ENCODE results near the gene CDK14. TPM values are rescaled to one million over a fixed set of nuclear protein-coding genes. Genes with fewer than 3 reads are reported as not detected.

The CDK14 gene
- polyA plus RNA-seq, 3 donors, result 1.7 to 2.5 (median 2.1) TPM

DNA sequence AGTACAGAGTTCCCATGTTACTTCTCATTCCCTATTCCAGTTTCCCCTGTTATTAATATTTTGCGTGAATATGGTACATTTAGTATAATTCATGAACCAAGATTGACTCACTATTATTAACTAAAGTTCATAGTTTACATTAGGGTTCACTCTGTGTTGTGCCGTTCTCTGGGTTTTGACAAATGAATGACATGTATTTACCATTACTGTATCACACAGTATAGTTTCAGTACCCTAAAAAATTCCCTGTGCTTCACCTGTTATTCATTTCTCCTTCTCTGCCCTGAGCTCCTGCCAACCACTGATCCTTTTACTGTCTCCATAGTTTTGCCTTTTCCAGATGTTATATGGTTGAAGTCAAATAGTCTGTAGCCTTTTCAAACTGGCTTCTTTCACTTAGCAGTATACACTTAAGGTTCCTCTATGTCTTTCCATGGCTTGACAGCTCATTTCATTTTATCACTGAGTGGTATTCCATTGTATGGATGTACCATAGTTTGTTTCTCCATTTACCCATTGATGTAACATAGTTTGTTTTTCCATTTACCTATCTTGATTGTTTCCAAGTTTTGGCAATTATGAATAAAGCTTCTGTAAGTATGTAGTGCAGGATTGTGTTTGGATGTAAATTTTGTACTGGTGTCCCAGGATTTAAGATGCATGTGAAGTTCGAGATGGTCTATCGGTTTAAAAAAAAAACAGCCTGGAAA lies 58.8 kb downstream of the CDK14 start:
- H3K27ac ChIP-seq (ENCODE audit: low read depth in 1 of 2, low read length in 2 of 2), result no peak overlapping the region
- H3K27me3 ChIP-seq (ENCODE audit: control insufficient read depth in 2 of 2, insufficient read depth in 2 of 2, low read length in 2 of 2), result no peaks in the 10 kb centered on the region
- peaks cover 2% of the 10 kb centered on the region for H3K4me1 Mint-ChIP-seq
- H4K20me1 ChIP-seq (ENCODE audit: insufficient read depth, low read length), result no peaks in the 10 kb centered on the region
- no peak overlapping the region for H3K4me3 Mint-ChIP-seq
- H2AFZ ChIP-seq (ENCODE audit: insufficient read depth, low read depth, low read length, poor library complexity, severe bottlenecking), result no peak overlapping the region
- no peak overlapping the region for H3K27ac Mint-ChIP-seq
- peaks cover 3 to 10% (median 6%) of the 10 kb centered on the region in 7 donors for H3K9me3 Mint-ChIP-seq
- H3K4me2 ChIP-seq (replicated peaks; ENCODE audit: extremely low read depth, low read length, poor library complexity, severe bottlenecking), result no peak overlapping the region
- H3K9me3 ChIP-seq (replicated peaks in 1 of 2; ENCODE audit: control insufficient read depth in 1 of 2, insufficient read depth in 1 of 2, low read length in 2 of 2), result no peaks in the 10 kb centered on the region
- no peak overlapping the region for H3K4me3 ChIP-seq (replicated peaks in 1 of 3; ENCODE audit: low read depth in 2 of 3, low read length in 3 of 3)
- H3K36me3 Mint-ChIP-seq, result peaks cover 0 to 3% of the 10 kb centered on the region in 2 donors
- H3K27me3 Mint-ChIP-seq (ENCODE audit: low read depth in 3 of 3), result no peaks in the 10 kb centered on the region
- no peak overlapping the region for H3K9ac ChIP-seq (ENCODE audit: insufficient read depth, low read length, poor library complexity, severe bottlenecking)
- no peak for DNase-seq
- H3K79me2 ChIP-seq (ENCODE audit: insufficient read depth, low read length), result no peaks in the 10 kb centered on the region
- intact Hi-C loops (cut with micrococcal nuclease), result no loop called here
- TF ChIP-seq, protein P1, sequence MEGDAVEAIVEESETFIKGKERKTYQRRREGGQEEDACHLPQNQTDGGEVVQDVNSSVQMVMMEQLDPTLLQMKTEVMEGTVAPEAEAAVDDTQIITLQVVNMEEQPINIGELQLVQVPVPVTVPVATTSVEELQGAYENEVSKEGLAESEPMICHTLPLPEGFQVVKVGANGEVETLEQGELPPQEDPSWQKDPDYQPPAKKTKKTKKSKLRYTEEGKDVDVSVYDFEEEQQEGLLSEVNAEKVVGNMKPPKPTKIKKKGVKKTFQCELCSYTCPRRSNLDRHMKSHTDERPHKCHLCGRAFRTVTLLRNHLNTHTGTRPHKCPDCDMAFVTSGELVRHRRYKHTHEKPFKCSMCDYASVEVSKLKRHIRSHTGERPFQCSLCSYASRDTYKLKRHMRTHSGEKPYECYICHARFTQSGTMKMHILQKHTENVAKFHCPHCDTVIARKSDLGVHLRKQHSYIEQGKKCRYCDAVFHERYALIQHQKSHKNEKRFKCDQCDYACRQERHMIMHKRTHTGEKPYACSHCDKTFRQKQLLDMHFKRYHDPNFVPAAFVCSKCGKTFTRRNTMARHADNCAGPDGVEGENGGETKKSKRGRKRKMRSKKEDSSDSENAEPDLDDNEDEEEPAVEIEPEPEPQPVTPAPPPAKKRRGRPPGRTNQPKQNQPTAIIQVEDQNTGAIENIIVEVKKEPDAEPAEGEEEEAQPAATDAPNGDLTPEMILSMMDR (IDR thresholded peaks at IDR 0.05), result no peak
- no CpG with 5 or more reads among the region's 4 CpGs for WGBS (ENCODE audit: insufficient coverage)
- no peaks in the 10 kb centered on the region for H3K36me3 ChIP-seq (replicated peaks in 1 of 2; ENCODE audit: control insufficient read depth in 1 of 2, insufficient read depth in 2 of 2, low read length in 2 of 2)
- H3K4me1 ChIP-seq (ENCODE audit: control insufficient read depth in 1 of 2, insufficient read depth in 2 of 2, low read length in 2 of 2), result no peaks in the 10 kb centered on the region

DNA sequence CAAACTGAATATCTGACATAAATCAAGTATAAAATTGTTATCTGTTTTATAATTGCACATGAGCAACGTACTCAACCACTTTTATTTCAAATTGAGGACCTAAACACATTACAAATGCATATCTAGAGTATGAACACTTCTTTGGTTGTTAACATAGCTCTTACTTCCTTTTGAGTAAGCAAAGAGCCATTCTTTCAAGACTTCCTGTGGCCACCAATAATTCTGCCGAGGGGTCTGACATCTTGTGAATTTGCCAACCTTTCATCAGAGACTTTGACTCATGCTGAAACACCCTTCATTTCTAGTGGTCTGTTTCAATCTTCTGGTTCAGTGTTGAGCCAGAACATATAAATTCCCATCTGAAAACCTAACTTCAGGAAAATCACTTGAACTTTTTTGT lies 59.4 kb downstream of the CDK14 start:
- no CpG with 5 or more reads among the region's 2 CpGs for WGBS (ENCODE audit: insufficient coverage)

More for the DNA sequence above, 59.4 kb downstream of the CDK14 start:
- Mint-ChIP-seq H3K4me1 (peaks cover 2% of the 10 kb centered on the region), H3K27ac (no peak overlapping the region), H3K9me3 (peaks cover 2 to 6% (median 4%) of the 10 kb centered on the region in 7 donors), H3K36me3 (no peaks in the 10 kb centered on the region), H3K4me3 (no peak overlapping the region), H3K27me3 (ENCODE audit: low read depth in 3 of 3) (no peaks in the 10 kb centered on the region)
- no peak overlapping the region for H3K4me2 ChIP-seq (replicated peaks; ENCODE audit: extremely low read depth, low read length, poor library complexity, severe bottlenecking)
- H3K27ac ChIP-seq (ENCODE audit: low read depth in 1 of 2, low read length in 2 of 2), result no peak overlapping the region
- H3K9ac ChIP-seq (ENCODE audit: insufficient read depth, low read length, poor library complexity, severe bottlenecking), result no peak overlapping the region
- no peak overlapping the region for H3K4me3 ChIP-seq (replicated peaks in 1 of 3; ENCODE audit: low read depth in 2 of 3, low read length in 3 of 3)
- TF ChIP-seq, protein P1 (IDR thresholded peaks at IDR 0.05), result no peak
- intact Hi-C loops (cut with micrococcal nuclease), result no loop called here
- no peaks in the 10 kb centered on the region for H3K36me3 ChIP-seq (replicated peaks in 1 of 2; ENCODE audit: control insufficient read depth in 1 of 2, insufficient read depth in 2 of 2, low read length in 2 of 2)
- H3K9me3 ChIP-seq (replicated peaks in 1 of 2; ENCODE audit: control insufficient read depth in 1 of 2, insufficient read depth in 1 of 2, low read length in 2 of 2), result no peaks in the 10 kb centered on the region
- no peak for DNase-seq
- H4K20me1 ChIP-seq (ENCODE audit: insufficient read depth, low read length), result no peaks in the 10 kb centered on the region
- H3K27me3 ChIP-seq (ENCODE audit: control insufficient read depth in 2 of 2, insufficient read depth in 2 of 2, low read length in 2 of 2), result no peaks in the 10 kb centered on the region
- H2AFZ ChIP-seq (ENCODE audit: insufficient read depth, low read depth, low read length, poor library complexity, severe bottlenecking), result no peak overlapping the region
- no peaks in the 10 kb centered on the region for H3K4me1 ChIP-seq (ENCODE audit: control insufficient read depth in 1 of 2, insufficient read depth in 2 of 2, low read length in 2 of 2)
- H3K79me2 ChIP-seq (ENCODE audit: insufficient read depth, low read length), result no peaks in the 10 kb centered on the region
